BJ (cell line): ENCODE results near the gene LPAR2. TPM values are rescaled to one million over a fixed set of nuclear protein-coding genes. Genes with fewer than 3 reads are reported as not detected.

ENCODE experiments used
- CTCF ChIA-PET: fragments of 350-600 bp; formaldehyde crosslinking; extraction: SDS; loops from one replicate; lab custom pipeline; 2021; ENCODE audit warnings: antibody characterized with exemption, inconsistent platforms; lab: Yijun Ruan, JAX
- POLR2A ChIA-PET: fragments of 300-600 bp; sonication (Branson Sonifier 250); formaldehyde crosslinking; extraction: SDS; loops from one replicate; lab custom pipeline; 2021; ENCODE audit warnings: antibody characterized with exemption; lab: Charles Lee
- DNase-seq: peaks from one replicate; pipeline ENCODE4 v3.0.0-alpha.2; 2011; ENCODE audit warnings: low read depth
- H3K27me3 ChIP-seq: 2 replicates; pipeline ENCODE4 v1.6.0; 2011; ENCODE audit warnings: low read length; ENCODE audit not compliant: control insufficient read depth, insufficient read depth
- H3K36me3 ChIP-seq: 2 replicates; pipeline ENCODE4 v1.5.1; 2011; ENCODE audit warnings: low read length; ENCODE audit not compliant: control insufficient read depth, insufficient read depth
- H3K4me3 ChIP-seq: 2 replicates; pipeline ENCODE4 v1.5.1; 2011; ENCODE audit warnings: low read depth, mild to moderate bottlenecking, control low read depth, low read length
- polyA minus RNA-seq: library from RNA; depleted of rRNA, polyadenylated mRNA; stranded (reverse); fragments of >200 nt; gene quantifications from 2 replicates; pipeline ENCODE4 v1.2.3, GENCODE V29; 2011; rRNA and poly(A)+ RNA removed
- polyA plus RNA-seq: library from polyadenylated mRNA; depleted of rRNA; stranded (reverse); fragments of >200 nt; gene quantifications from 2 replicates; pipeline ENCODE4 v1.2.3, GENCODE V29; 2011; rRNA removed
- TF ChIP-seq, protein P1 (sequence below): IDR thresholded peaks from 2 replicates; pipeline ENCODE4 v1.5.1; 2011; ENCODE audit warnings: low read depth, mild to moderate bottlenecking, control low read depth, inconsistent platforms, low read length, moderate library complexity; ENCODE audit not compliant: insufficient read depth

Gene LPAR2
- 2.1 and 2.4 TPM in 2 replicates for polyA plus RNA-seq
- polyA minus RNA-seq, result 0.82 and 2.2 TPM in 2 replicates

GRCh38 chr19:19627621-19628500 lies at the start of gene LPAR2:
LPAR2 (minus strand) TSS chr19:19628220; CDS start chr19:19627275, 945 bp downstream.
- ChIA-PET CTCF (interaction anchor here (3.1 kb wide), 1 partner anchor 96 kb away, joined by 17 read pairs; no protein-coding TSS in a partner anchor), POLR2A (no interaction called here)
- H3K36me3 ChIP-seq, result peaks cover 6% of the 10 kb centered on the region; the same call in 1 of the 2 replicates
- no peak for DNase-seq
- TF ChIP-seq, protein P1, sequence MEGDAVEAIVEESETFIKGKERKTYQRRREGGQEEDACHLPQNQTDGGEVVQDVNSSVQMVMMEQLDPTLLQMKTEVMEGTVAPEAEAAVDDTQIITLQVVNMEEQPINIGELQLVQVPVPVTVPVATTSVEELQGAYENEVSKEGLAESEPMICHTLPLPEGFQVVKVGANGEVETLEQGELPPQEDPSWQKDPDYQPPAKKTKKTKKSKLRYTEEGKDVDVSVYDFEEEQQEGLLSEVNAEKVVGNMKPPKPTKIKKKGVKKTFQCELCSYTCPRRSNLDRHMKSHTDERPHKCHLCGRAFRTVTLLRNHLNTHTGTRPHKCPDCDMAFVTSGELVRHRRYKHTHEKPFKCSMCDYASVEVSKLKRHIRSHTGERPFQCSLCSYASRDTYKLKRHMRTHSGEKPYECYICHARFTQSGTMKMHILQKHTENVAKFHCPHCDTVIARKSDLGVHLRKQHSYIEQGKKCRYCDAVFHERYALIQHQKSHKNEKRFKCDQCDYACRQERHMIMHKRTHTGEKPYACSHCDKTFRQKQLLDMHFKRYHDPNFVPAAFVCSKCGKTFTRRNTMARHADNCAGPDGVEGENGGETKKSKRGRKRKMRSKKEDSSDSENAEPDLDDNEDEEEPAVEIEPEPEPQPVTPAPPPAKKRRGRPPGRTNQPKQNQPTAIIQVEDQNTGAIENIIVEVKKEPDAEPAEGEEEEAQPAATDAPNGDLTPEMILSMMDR, result no peak
- no peaks in the 10 kb centered on the region for H3K27me3 ChIP-seq
- H3K4me3 ChIP-seq, result peak within 1 kb of the TSS; percentile 37

DNA sequence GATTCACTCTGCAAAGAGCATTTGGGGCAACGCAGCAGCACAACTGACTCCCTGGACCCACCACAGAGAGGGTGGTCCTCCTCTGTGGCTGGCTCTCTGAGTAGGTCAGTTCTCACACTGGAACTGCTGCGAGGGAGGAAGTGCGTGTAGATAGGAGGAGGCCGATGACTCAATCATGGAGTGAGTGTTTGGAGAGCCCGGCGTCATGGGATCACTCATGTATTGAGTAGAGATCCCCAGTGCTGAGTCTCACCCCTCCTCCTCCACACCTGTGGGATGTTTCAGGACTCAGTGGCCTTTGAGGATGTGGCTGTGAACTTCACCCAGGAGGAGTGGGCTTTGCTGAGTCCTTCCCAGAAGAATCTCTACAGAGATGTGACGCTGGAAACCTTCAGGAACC lies 49.6 kb upstream of the LPAR2 start:
- ChIA-PET POLR2A (no interaction called here), CTCF (no interaction called here)
- Histone ChIP-seq H3K27me3 (no peaks in the 10 kb centered on the region), H3K4me3 (no peak overlapping the region), H3K36me3 (peaks cover 12% of the 10 kb centered on the region)
- TF ChIP-seq, protein P1, result no peak
- DNase-seq, result no peak

GRCh38 chr19:19674315-19674714 lies 46.3 kb upstream of the LPAR2 start:
- TF ChIP-seq, protein P1, result no peak
- peaks cover 8% of the 10 kb centered on the region for H3K36me3 ChIP-seq
- ChIA-PET POLR2A (no interaction called here), CTCF (no interaction called here)
- DNase-seq, result no peak
- no peak overlapping the region for H3K4me3 ChIP-seq
- H3K27me3 ChIP-seq, result no peaks in the 10 kb centered on the region

- ChIA-PET POLR2A (no interaction called here), CTCF (interaction anchor here (0.7 kb wide), 1 partner anchor 238 kb away, joined by 5 read pairs; no protein-coding TSS in a partner anchor)
- no peak for DNase-seq
Observed at GRCh38 chr19:19672816-19673215, 44.8 kb upstream of the LPAR2 start.

More at GRCh38 chr19:19672816-19673215, 44.8 kb upstream of the LPAR2 start:
- no peaks in the 10 kb centered on the region for H3K27me3 ChIP-seq
- H3K4me3 ChIP-seq, result no peak overlapping the region
- peaks cover 3% of the 10 kb centered on the region; the same call in 1 of the 2 replicates for H3K36me3 ChIP-seq
- TF ChIP-seq, protein P1, result no peak
